Measurements from ENCODE around the gene RAB40A.

Gene RAB40A

DNA sequence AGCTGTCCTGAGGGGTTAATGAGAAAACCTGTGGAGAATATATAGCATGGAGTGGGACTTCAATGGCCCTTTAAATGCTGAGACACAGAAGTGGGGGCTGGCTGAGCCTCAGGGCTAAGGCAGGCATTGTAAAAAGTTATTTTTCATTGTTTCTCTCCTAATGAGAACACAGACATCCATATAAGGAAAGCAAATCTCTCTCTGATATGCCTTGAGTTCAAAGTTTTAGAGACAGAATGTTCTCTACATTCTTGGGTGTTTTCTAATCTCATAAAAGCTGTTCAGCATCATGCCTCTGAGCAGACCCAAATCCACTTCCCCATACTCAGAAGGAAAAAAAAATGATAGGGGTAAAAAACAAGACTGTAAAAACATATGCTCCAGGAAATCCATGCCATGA is 16.8 kb upstream of the RAB40A start:
- Histone ChIP-seq H3F3A (ENCODE audit: low read depth) (no peaks in the 10 kb centered on the region), H3K9ac (ENCODE audit: low read depth, low read length, poor library complexity, severe bottlenecking) (no peak overlapping the region), H2AFZ (ENCODE audit: low read length) (no peak overlapping the region), H3K4me1 (ENCODE audit: insufficient read depth, low read length, poor library complexity, severe bottlenecking) (no peaks in the 10 kb centered on the region), H3K36me3 (ENCODE audit: insufficient read depth, low read length) (no peaks in the 10 kb centered on the region), H3K9me2 (replicated peaks; ENCODE audit: low read depth, low read length) (no peaks in the 10 kb centered on the region), H3K27me3 (ENCODE audit: insufficient read depth, low read length, poor library complexity, severe bottlenecking) (no peaks in the 10 kb centered on the region), H4K20me1 (ENCODE audit: insufficient read depth, low read length, poor library complexity, severe bottlenecking) (no peaks in the 10 kb centered on the region), H3K79me2 (ENCODE audit: insufficient read depth, low read length) (no peaks in the 10 kb centered on the region), H3K4me3 (ENCODE audit: low read length, poor library complexity, severe bottlenecking) (no peak overlapping the region), H3K4me2 (ENCODE audit: low read depth, low read length, poor library complexity, severe bottlenecking) (no peak overlapping the region), H3K9me3 (ENCODE audit: insufficient read depth, low read depth, low read length) (no peaks in the 10 kb centered on the region)
- TF ChIP-seq EZH2phosphoT487 (IDR thresholded peaks at IDR 0.05; ENCODE audit: borderline replicate concordance) = no peak
- no peak for TF ChIP-seq CTCF (conservative IDR thresholded peaks at IDR 0.05; ENCODE audit: low read length)

- no peak overlapping the region for H3K9ac ChIP-seq (ENCODE audit: low read depth, low read length, poor library complexity, severe bottlenecking)
- H3F3A ChIP-seq (ENCODE audit: low read depth) = no peaks in the 10 kb centered on the region
- no peaks in the 10 kb centered on the region for H3K79me2 ChIP-seq (ENCODE audit: insufficient read depth, low read length)
- no peak overlapping the region for H3K4me3 ChIP-seq (ENCODE audit: low read length, poor library complexity, severe bottlenecking)
- H3K9me2 ChIP-seq (replicated peaks; ENCODE audit: low read depth, low read length) = no peaks in the 10 kb centered on the region
- no peaks in the 10 kb centered on the region for H3K9me3 ChIP-seq (ENCODE audit: insufficient read depth, low read depth, low read length)
- no peak overlapping the region for H2AFZ ChIP-seq (ENCODE audit: low read length)
- no peaks in the 10 kb centered on the region for H3K27me3 ChIP-seq (ENCODE audit: insufficient read depth, low read length, poor library complexity, severe bottlenecking)
- H3K4me2 ChIP-seq (ENCODE audit: low read depth, low read length, poor library complexity, severe bottlenecking) = no peak overlapping the region
- no peaks in the 10 kb centered on the region for H4K20me1 ChIP-seq (ENCODE audit: insufficient read depth, low read length, poor library complexity, severe bottlenecking)
- no peaks in the 10 kb centered on the region for H3K4me1 ChIP-seq (ENCODE audit: insufficient read depth, low read length, poor library complexity, severe bottlenecking)
- TF ChIP-seq CTCF (conservative IDR thresholded peaks at IDR 0.05; ENCODE audit: low read length) = no peak
- no peak for TF ChIP-seq EZH2phosphoT487 (IDR thresholded peaks at IDR 0.05; ENCODE audit: borderline replicate concordance)
- H3K36me3 ChIP-seq (ENCODE audit: insufficient read depth, low read length) = no peaks in the 10 kb centered on the region
Observed at GRCh38 chrX:103535206-103535605, 15.9 kb upstream of the RAB40A start.

- H3K4me1 ChIP-seq (ENCODE audit: insufficient read depth, low read length, poor library complexity, severe bottlenecking) = no peaks in the 10 kb centered on the region
- H3F3A ChIP-seq (ENCODE audit: low read depth) = no peaks in the 10 kb centered on the region
- peak overlapping the region; percentile 52 for H2AFZ ChIP-seq (ENCODE audit: low read length)
- H3K9me3 ChIP-seq (ENCODE audit: insufficient read depth, low read depth, low read length) = no peaks in the 10 kb centered on the region
- H3K9ac ChIP-seq (ENCODE audit: low read depth, low read length, poor library complexity, severe bottlenecking) = no peak overlapping the region
- no peak overlapping the region for H3K4me3 ChIP-seq (ENCODE audit: low read length, poor library complexity, severe bottlenecking)
- TF ChIP-seq EZH2phosphoT487 (IDR thresholded peaks at IDR 0.05; ENCODE audit: borderline replicate concordance) (no peak), CTCF (conservative IDR thresholded peaks at IDR 0.05; ENCODE audit: low read length) (peak; percentile 72)
- H3K36me3 ChIP-seq (ENCODE audit: insufficient read depth, low read length) = no peaks in the 10 kb centered on the region
- no peaks in the 10 kb centered on the region for H4K20me1 ChIP-seq (ENCODE audit: insufficient read depth, low read length, poor library complexity, severe bottlenecking)
- H3K4me2 ChIP-seq (ENCODE audit: low read depth, low read length, poor library complexity, severe bottlenecking) = peak overlapping the region; percentile 56
- H3K79me2 ChIP-seq (ENCODE audit: insufficient read depth, low read length) = no peaks in the 10 kb centered on the region
- no peaks in the 10 kb centered on the region for H3K9me2 ChIP-seq (replicated peaks; ENCODE audit: low read depth, low read length)
- no peaks in the 10 kb centered on the region for H3K27me3 ChIP-seq (ENCODE audit: insufficient read depth, low read length, poor library complexity, severe bottlenecking)
Observed at GRCh38 chrX:103533511-103534216, 14.4 kb upstream of the RAB40A start.

Data from Loucy (cell line).